ENCODE measurements around the gene CANT1. TPM values are rescaled to one million over a fixed set of nuclear protein-coding genes. Genes with fewer than 3 reads are reported as not detected.

CANT1 gene
- total RNA-seq, 1 donor from 2014 or later = 81.6 TPM

DNA sequence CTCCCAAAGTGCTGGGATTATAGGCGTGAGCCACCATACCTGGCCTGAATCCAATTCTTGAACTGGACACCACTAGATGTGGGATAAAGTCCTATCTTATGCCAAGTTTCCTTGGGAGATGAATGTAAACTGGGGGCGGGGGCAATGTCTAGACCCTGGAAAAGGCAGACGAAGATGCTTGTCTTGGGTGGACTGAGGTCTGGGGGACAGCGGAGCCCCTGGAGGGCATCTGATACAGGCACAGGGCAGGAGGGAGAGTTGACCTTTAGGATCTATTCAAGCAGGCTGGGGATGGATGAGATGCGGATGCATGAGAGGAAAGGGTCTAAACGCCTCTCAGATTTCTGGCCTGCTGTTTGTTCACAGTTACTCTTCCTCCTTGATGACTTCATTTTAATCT is 26.1 kb upstream of the CANT1 start:
- no peaks in the 10 kb centered on the region for H3K4me1 Mint-ChIP-seq (ENCODE audit: unreplicated experiment)
- H3K36me3 Mint-ChIP-seq (ENCODE audit: low read depth, unreplicated experiment) = no peaks in the 10 kb centered on the region
- peaks cover 4% of the 10 kb centered on the region for H3K27me3 Mint-ChIP-seq (ENCODE audit: unreplicated experiment)
- TF ChIP-seq, protein P1, sequence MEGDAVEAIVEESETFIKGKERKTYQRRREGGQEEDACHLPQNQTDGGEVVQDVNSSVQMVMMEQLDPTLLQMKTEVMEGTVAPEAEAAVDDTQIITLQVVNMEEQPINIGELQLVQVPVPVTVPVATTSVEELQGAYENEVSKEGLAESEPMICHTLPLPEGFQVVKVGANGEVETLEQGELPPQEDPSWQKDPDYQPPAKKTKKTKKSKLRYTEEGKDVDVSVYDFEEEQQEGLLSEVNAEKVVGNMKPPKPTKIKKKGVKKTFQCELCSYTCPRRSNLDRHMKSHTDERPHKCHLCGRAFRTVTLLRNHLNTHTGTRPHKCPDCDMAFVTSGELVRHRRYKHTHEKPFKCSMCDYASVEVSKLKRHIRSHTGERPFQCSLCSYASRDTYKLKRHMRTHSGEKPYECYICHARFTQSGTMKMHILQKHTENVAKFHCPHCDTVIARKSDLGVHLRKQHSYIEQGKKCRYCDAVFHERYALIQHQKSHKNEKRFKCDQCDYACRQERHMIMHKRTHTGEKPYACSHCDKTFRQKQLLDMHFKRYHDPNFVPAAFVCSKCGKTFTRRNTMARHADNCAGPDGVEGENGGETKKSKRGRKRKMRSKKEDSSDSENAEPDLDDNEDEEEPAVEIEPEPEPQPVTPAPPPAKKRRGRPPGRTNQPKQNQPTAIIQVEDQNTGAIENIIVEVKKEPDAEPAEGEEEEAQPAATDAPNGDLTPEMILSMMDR (IDR thresholded peaks at IDR 0.05; ENCODE audit: unreplicated experiment) = no peak
- no peak overlapping the region for H3K4me3 Mint-ChIP-seq (ENCODE audit: unreplicated experiment)
- no peaks in the 10 kb centered on the region for H3K9me3 Mint-ChIP-seq (ENCODE audit: unreplicated experiment)
- H3K27ac Mint-ChIP-seq (ENCODE audit: unreplicated experiment) = no peak overlapping the region
- no peak for DNase-seq (ENCODE audit: low spot score)

DNA sequence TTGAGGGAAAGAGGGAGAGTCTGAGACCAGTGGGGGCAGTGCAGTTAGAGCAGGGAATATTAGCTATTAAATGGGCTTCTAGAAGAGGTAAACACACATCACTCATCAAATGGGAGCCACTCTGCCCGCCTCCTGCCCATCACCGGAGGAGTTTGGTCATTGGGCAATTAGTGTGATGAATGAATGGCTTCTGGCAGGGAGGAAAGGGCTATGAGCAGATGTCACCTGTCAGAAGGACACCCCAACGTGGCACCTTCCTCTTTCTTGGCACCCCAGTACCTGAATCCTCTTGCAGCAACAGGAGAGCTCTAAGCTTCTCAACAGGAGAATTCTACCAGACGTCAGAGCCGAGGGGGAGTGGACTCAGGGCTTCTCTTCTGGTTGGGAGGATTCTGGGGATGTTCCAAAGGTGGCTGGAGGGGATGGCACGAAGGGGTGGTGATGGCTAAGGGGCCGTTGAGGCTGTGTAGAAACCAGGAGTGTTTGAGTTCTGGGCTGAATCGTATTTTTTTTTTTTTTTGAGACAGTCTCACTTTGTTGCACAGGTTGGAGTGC is 25.4 kb upstream of the CANT1 start:
- peaks cover 5% of the 10 kb centered on the region for H3K27me3 Mint-ChIP-seq (ENCODE audit: unreplicated experiment)
- no peak for DNase-seq (ENCODE audit: low spot score)
- no peaks in the 10 kb centered on the region for H3K9me3 Mint-ChIP-seq (ENCODE audit: unreplicated experiment)
- H3K4me1 Mint-ChIP-seq (ENCODE audit: unreplicated experiment) = no peaks in the 10 kb centered on the region
- H3K36me3 Mint-ChIP-seq (ENCODE audit: low read depth, unreplicated experiment) = no peaks in the 10 kb centered on the region
- no peak overlapping the region for H3K4me3 Mint-ChIP-seq (ENCODE audit: unreplicated experiment)
- H3K27ac Mint-ChIP-seq (ENCODE audit: unreplicated experiment) = no peak overlapping the region
- TF ChIP-seq, protein P1 (IDR thresholded peaks at IDR 0.05; ENCODE audit: unreplicated experiment) = no peak

DNA sequence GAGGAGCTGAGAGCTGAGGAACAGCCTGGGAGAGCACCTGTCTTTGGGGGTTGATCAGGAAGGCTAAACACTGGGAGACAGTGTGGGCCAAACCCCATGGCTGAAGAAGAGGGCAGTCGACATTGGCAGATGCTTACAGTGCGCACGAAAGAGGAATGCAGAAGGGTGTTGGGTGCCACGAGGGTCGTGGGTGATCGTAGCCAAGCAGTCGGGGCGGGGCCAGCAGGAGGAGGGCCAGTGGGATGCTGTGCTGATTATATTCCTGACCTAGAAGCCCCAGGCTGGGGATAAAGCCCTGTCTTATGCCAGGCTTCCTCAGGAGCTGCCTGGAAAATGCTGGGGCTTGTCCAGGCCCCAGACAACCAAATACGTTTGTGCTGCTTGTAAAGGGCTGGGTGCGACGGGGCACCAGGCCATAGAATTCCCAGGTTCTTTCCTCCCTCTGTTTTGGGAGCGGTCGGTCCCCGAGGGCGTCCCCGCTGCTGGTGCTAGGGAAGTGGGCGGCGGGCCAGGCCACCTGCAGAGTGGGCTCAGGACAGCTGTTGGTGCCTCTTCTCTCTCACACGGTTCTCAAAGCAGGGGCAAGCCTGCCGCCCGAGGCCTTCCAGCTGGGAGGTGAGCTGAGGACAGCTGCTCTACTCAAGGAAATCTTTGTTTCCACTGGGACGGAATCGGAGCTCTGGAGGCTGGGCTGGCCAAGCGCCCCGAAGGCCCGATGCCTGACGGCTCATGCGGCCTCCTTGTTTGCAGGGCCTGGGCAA is 24.4 kb upstream of the CANT1 start:
- DNase-seq (ENCODE audit: low spot score) = no peak
- Mint-ChIP-seq H3K36me3 (ENCODE audit: low read depth, unreplicated experiment) (no peaks in the 10 kb centered on the region), H3K9me3 (ENCODE audit: unreplicated experiment) (no peaks in the 10 kb centered on the region), H3K27ac (ENCODE audit: unreplicated experiment) (no peak overlapping the region), H3K27me3 (ENCODE audit: unreplicated experiment) (peaks cover 7% of the 10 kb centered on the region), H3K4me3 (ENCODE audit: unreplicated experiment) (no peak overlapping the region), H3K4me1 (ENCODE audit: unreplicated experiment) (no peaks in the 10 kb centered on the region)
- TF ChIP-seq, protein P1 (IDR thresholded peaks at IDR 0.05; ENCODE audit: unreplicated experiment) = no peak

DNA sequence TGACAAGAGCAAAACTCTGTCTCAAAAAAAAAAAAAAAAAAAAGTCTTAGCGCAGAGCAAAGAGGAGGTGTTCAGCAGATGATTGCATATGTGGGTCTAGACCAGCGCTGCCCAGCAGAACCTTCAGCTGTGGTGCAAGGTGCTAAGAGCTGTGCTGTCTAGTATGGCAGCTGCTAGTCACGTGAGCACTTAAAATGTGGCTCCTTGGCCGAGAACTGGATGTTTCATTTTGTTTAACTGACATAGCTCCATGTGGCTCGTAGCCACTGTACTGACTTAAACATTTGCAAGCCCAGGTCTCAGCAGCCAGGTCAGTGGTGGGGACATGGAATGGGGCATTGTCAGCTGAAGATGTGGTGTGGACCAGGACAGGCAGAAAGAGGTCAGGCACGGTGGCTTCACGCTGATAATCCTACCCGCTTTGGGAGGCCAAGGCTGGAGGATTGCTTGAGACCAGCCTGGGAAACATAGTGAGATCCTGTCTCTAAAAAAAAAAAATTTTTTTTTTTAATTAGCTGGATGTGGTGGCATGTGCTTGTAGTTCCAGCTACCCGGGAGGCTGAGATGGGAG is 23.6 kb upstream of the CANT1 start:
- Mint-ChIP-seq H3K36me3 (ENCODE audit: low read depth, unreplicated experiment) (no peaks in the 10 kb centered on the region), H3K9me3 (ENCODE audit: unreplicated experiment) (no peaks in the 10 kb centered on the region), H3K27ac (ENCODE audit: unreplicated experiment) (no peak overlapping the region), H3K27me3 (ENCODE audit: unreplicated experiment) (peaks cover 7% of the 10 kb centered on the region), H3K4me3 (ENCODE audit: unreplicated experiment) (no peak overlapping the region), H3K4me1 (ENCODE audit: unreplicated experiment) (no peaks in the 10 kb centered on the region)
- DNase-seq (ENCODE audit: low spot score) = no peak
- TF ChIP-seq, protein P1 (IDR thresholded peaks at IDR 0.05; ENCODE audit: unreplicated experiment) = no peak

Data from endothelial cell (in vitro differentiated cells).